Endothelial cell of umbilical vein (primary cell): ENCODE data around the gene PRDM16. TPM values are rescaled to one million over a fixed set of nuclear protein-coding genes. Genes with fewer than 3 reads are reported as not detected.

ENCODE experiments used
- BruUV-seq: library from RNA; stranded (reverse); fragments of 400-500 nt; replicated peaks from 2 replicates; lab custom pipeline; 2021; lab: Mats Ljungman, UMichigan
- CTCF ChIA-PET: fragments of 300-600, 350-600 bp; sonication (Branson Sonifier 250); formaldehyde crosslinking; loops from one replicate; lab custom pipeline; 2021; ENCODE audit warnings: antibody characterized with exemption, inconsistent platforms; lab: Charles Lee
- POLR2A ChIA-PET: fragments of 300-600, 350-600 bp; sonication (Branson Sonifier 250); formaldehyde crosslinking; loops from one replicate; lab custom pipeline; 2021; ENCODE audit warnings: antibody characterized with exemption, inconsistent platforms; lab: Charles Lee
- DNase-seq: peaks from one replicate; pipeline ENCODE4 v3.0.0-alpha.2; 2011; ENCODE audit warnings: low read depth, low spot score
- FAIRE-seq: peaks from 2 replicates; lab custom pipeline; 2011; peaks lifted over from hg19 to GRCh38; lab: Jason Lieb, UNC
- H2AFZ ChIP-seq: 2 replicates; pipeline ENCODE4 v1.6.0; 2012; ENCODE audit warnings: low read depth, low read length, control low read depth, inconsistent platforms
- H3K27ac ChIP-seq: 2 replicates; pipeline ENCODE4 v1.5.1; 2011; ENCODE audit warnings: low read depth, mild to moderate bottlenecking, control low read depth, low read length, moderate library complexity; ENCODE audit not compliant: insufficient read depth
- H3K27me3 ChIP-seq, 2 experiments: 2 replicates each; pipeline versions ENCODE4 v1.6.0 to v1.6.1; 2011; ENCODE audit warnings: low read length in 2 of 2, mixed read lengths in 1 of 2; ENCODE audit not compliant: control insufficient read depth in 2 of 2, insufficient read depth in 2 of 2
- H3K36me3 ChIP-seq, 2 experiments: 2 replicates in 1 of 2; 3 replicates in 1 of 2; pipeline ENCODE4 v1.5.1; 2011; ENCODE audit warnings: low read length in 2 of 2, mild to moderate bottlenecking in 1 of 2, moderate library complexity in 1 of 2; ENCODE audit not compliant: control insufficient read depth in 2 of 2, insufficient read depth in 2 of 2; ENCODE audit errors: extremely low read depth in 1 of 2
- H3K4me1 ChIP-seq: 3 replicates; pipeline ENCODE4 v1.5.1; 2011; ENCODE audit warnings: mild to moderate bottlenecking, low read length; ENCODE audit not compliant: control insufficient read depth, insufficient read depth; ENCODE audit errors: extremely low read depth
- H3K4me2 ChIP-seq: 2 replicates; pipeline ENCODE4 v1.6.1; 2011; ENCODE audit warnings: low read length, control low read depth, mixed read lengths; ENCODE audit not compliant: insufficient read depth
- H3K4me3 ChIP-seq, 3 experiments: fragments of 200-600 bp in 1 of 3; sonication (generic), shearing (Covaris generic) in 1 of 3; replicated peaks in 1 of 3; 2 replicates each; pipeline ENCODE4 v1.5.1; 2011 to 2016; ENCODE audit warnings: control low read depth in 3 of 3, low read length in 3 of 3, mild to moderate bottlenecking in 2 of 3, inconsistent platforms in 1 of 3, low read depth in 1 of 3, moderate library complexity in 1 of 3; ENCODE audit not compliant: insufficient read depth in 1 of 3
- H3K79me2 ChIP-seq: 2 replicates; pipeline ENCODE4 v1.6.0; 2012; ENCODE audit warnings: low read length, inconsistent platforms; ENCODE audit not compliant: control insufficient read depth, insufficient read depth
- H3K9ac ChIP-seq: replicated peaks from 2 replicates; pipeline ENCODE3; 2011; ENCODE audit warnings: low read length, control low read depth; ENCODE audit not compliant: insufficient read depth; ENCODE audit errors: extremely low read depth
- H3K9me1 ChIP-seq: replicated peaks from 3 replicates; pipeline ENCODE4 v1.6.0; 2011; ENCODE audit warnings: mild to moderate bottlenecking, low read length; ENCODE audit not compliant: control insufficient read depth, insufficient read depth; ENCODE audit errors: extremely low read depth
- H3K9me3 ChIP-seq: replicated peaks from 2 replicates; pipeline ENCODE4 v1.5.1; 2012; ENCODE audit warnings: low read length, inconsistent platforms; ENCODE audit not compliant: control insufficient read depth, insufficient read depth
- H4K20me1 ChIP-seq: replicated peaks from 2 replicates; pipeline ENCODE3; 2011; ENCODE audit warnings: mild to moderate bottlenecking, low read length; ENCODE audit not compliant: control insufficient read depth, insufficient read depth; ENCODE audit errors: extremely low read depth
- CTCF ChIP-seq, 2 donors: IDR thresholded peaks; 1 replicate in 1 of 2; 2 replicates in 1 of 2; pipeline ENCODE4 v1.5.1; 2011; ENCODE audit warnings: low read length in 2 of 2, mild to moderate bottlenecking in 2 of 2, moderate library complexity in 2 of 2, control low read depth in 1 of 2, inconsistent platforms in 1 of 2, low read depth in 1 of 2; ENCODE audit not compliant: insufficient read depth in 1 of 2; ENCODE audit errors: extremely low read depth in 1 of 2
- EZH2 ChIP-seq: IDR thresholded peaks from 2 replicates; pipeline ENCODE4 v1.6.1; 2012; ENCODE audit warnings: borderline replicate concordance, low read depth, mild to moderate bottlenecking, moderate library complexity, low read length, inconsistent platforms; ENCODE audit not compliant: severe bottlenecking
- FOS ChIP-seq: IDR thresholded peaks from 2 replicates; pipeline ENCODE4 v1.6.1; 2011; ENCODE audit warnings: mild to moderate bottlenecking, low read length, moderate library complexity, borderline replicate concordance; ENCODE audit not compliant: insufficient read depth
- GATA2 ChIP-seq: IDR thresholded peaks from 2 replicates; pipeline ENCODE4 v1.7.0; 2011; ENCODE audit warnings: low read depth, mild to moderate bottlenecking, moderate library complexity, mixed read lengths, low read length; ENCODE audit not compliant: insufficient read length, insufficient read depth
- JUN ChIP-seq: IDR thresholded peaks from 2 replicates; pipeline ENCODE4 v1.6.1; 2011; ENCODE audit warnings: borderline replicate concordance, low read depth; ENCODE audit not compliant: insufficient read length, insufficient read depth
- MAX ChIP-seq: IDR thresholded peaks from 2 replicates; pipeline ENCODE4 v1.6.1; 2011; ENCODE audit not compliant: insufficient read depth, insufficient read length
- MYC ChIP-seq: IDR thresholded peaks from one replicate; pipeline ENCODE4 v1.6.1; 2011; ENCODE audit warnings: mild to moderate bottlenecking, low read depth, low read length
- POLR2A ChIP-seq: IDR thresholded peaks from 2 replicates; pipeline ENCODE4 v1.6.1; 2012; ENCODE audit warnings: low read depth, mild to moderate bottlenecking, control low read depth, low read length
- POLR2AphosphoS5 ChIP-seq: IDR thresholded peaks from 2 replicates; pipeline ENCODE4 v1.6.1; 2012; ENCODE audit warnings: low read depth, mild to moderate bottlenecking, control low read depth, low read length, moderate library complexity; ENCODE audit not compliant: insufficient read depth
- dilution Hi-C: fragments of 300-500 bp; cut with MboI; formaldehyde crosslinking; loops from one replicate; pipeline ENCODE4 v1.15.0; 2019; ENCODE audit warnings: low sequenced_read_pairs; ENCODE audit not compliant: extremely low pct_ligation_motif_present
- intact Hi-C: fragments of 100-400 bp; cut with micrococcal nuclease; formaldehyde crosslinking; loops from one replicate; pipeline ENCODE4 v1.10.0; 2022
- polyA plus RNA-seq, 4 experiments: library from polyadenylated mRNA; depleted of rRNA in 3 of 4; stranded (reverse) in 3 of 4; unstranded in 1 of 4; fragments of >200 nt; gene quantifications; 2 replicates each; pipeline versions ENCODE4 v1.2.1 to v1.2.3, GENCODE V29; 2011 to 2012; ENCODE audit warnings: missing spikeins in 1 of 4
- total RNA-seq: library from RNA; stranded (reverse); gene quantifications from 2 replicates; pipeline ENCODE4 v1.2.3, GENCODE V29; 2021

The PRDM16 gene
- total and polyA plus RNA-seq, 2 donors (not counting 3 experiments of a cell fraction or from before 2014, with no cell fraction given) = not detected

GRCh38 chr1:3038571-3039181 lies 30.3 kb upstream of the PRDM16 start:
- H3K4me3 ChIP-seq = no peak overlapping the region
- no peak overlapping the region for H3K4me2 ChIP-seq
- POLR2A ChIA-PET = no interaction called here
- no peaks in the 10 kb centered on the region for H3K36me3 ChIP-seq
- TF ChIP-seq CTCF (IDR thresholded peaks at IDR 0.05; ENCODE audit: extremely low read depth in 1 of 2, insufficient read depth in 1 of 2, low read depth in 1 of 2, low read length in 2 of 2) (no peak), MAX (no peak), POLR2AphosphoS5 (no peak), FOS (no peak), POLR2A (no peak), EZH2 (no peak), GATA2 (no peak), JUN (no peak), MYC (no peak)
- H2AFZ ChIP-seq = no peak overlapping the region
- no peaks in the 10 kb centered on the region for H3K4me1 ChIP-seq
- intact Hi-C loops = no loop called here
- H3K9me3 ChIP-seq = no peaks in the 10 kb centered on the region
- H4K20me1 ChIP-seq = no peaks in the 10 kb centered on the region
- no peak for DNase-seq
- H3K27ac ChIP-seq = no peak overlapping the region
- no peaks in the 10 kb centered on the region for H3K79me2 ChIP-seq
- dilution Hi-C loops = no loop called here
- H3K9ac ChIP-seq = no peak overlapping the region
- no peaks in the 10 kb centered on the region for H3K27me3 ChIP-seq
- no peak for FAIRE-seq
- no peaks in the 10 kb centered on the region for H3K9me1 ChIP-seq
- CTCF ChIA-PET = no interaction called here
- no TSS peak for BruUV-seq
